Measurements from ENCODE around the gene MNX1. TPM values are rescaled to one million over a fixed set of nuclear protein-coding genes. Genes with fewer than 3 reads are reported as not detected.

Gene MNX1
- total and polyA plus RNA-seq, 2 donors: 0.07 to 0.09 TPM

- Histone ChIP-seq H3K9me3 (ENCODE audit: control insufficient read depth in 2 of 2, insufficient read depth in 1 of 2, low read length in 1 of 2) (no peaks in the 10 kb centered on the region), H3K27me3 (ENCODE audit: control insufficient read depth in 2 of 2, insufficient read depth in 1 of 2, low read length in 1 of 2) (peaks cover 0 to 8% of the 10 kb centered on the region in 2 donors), H3K36me3 (ENCODE audit: control insufficient read depth in 2 of 2, insufficient read depth in 2 of 2, low read length in 1 of 2) (no peaks in the 10 kb centered on the region), H3K27ac (ENCODE audit: low read depth in 1 of 2, low read length in 1 of 2) (no peak overlapping the region), H3K4me3 (ENCODE audit: low read length in 2 of 2) (no peak overlapping the region), H3K4me1 (ENCODE audit: control insufficient read depth in 2 of 2, insufficient read depth in 2 of 2, low read length in 2 of 2) (no peaks in the 10 kb centered on the region)
- DNase-seq (ENCODE audit: low read depth in 6 of 9, low spot score in 9 of 9): no peak
- 94% methylated on average over 6 of the region's 6 CpGs for WGBS
These were observed 36.7 kb upstream of the MNX1 start for GRCh38 chr7:157047148-157047547.

- Histone ChIP-seq H3K36me3 (ENCODE audit: control insufficient read depth in 2 of 2, insufficient read depth in 2 of 2, low read length in 1 of 2) (no peaks in the 10 kb centered on the region), H3K4me3 (ENCODE audit: low read length in 2 of 2) (no peak overlapping the region), H3K27ac (ENCODE audit: low read depth in 1 of 2, low read length in 1 of 2) (no peak overlapping the region), H3K4me1 (ENCODE audit: control insufficient read depth in 2 of 2, insufficient read depth in 2 of 2, low read length in 2 of 2) (no peaks in the 10 kb centered on the region), H3K9me3 (ENCODE audit: control insufficient read depth in 2 of 2, insufficient read depth in 1 of 2, low read length in 1 of 2) (no peaks in the 10 kb centered on the region), H3K27me3 (ENCODE audit: control insufficient read depth in 2 of 2, insufficient read depth in 1 of 2, low read length in 1 of 2) (peaks cover 0 to 11% of the 10 kb centered on the region in 2 donors)
- 91% methylated on average over 1 of the region's 1 CpG for WGBS
- no peak for DNase-seq (ENCODE audit: low read depth in 6 of 9, low spot score in 9 of 9)
These were observed 36.2 kb upstream of the MNX1 start for GRCh38 chr7:157046681-157047080.

- H3K4me1 ChIP-seq (ENCODE audit: control insufficient read depth in 2 of 2, insufficient read depth in 2 of 2, low read length in 2 of 2): no peaks in the 10 kb centered on the region
- no peak overlapping the region for H3K4me3 ChIP-seq (ENCODE audit: low read length in 2 of 2)
- no peaks in the 10 kb centered on the region for H3K36me3 ChIP-seq (ENCODE audit: control insufficient read depth in 2 of 2, insufficient read depth in 2 of 2, low read length in 1 of 2)
- no peak overlapping the region for H3K27ac ChIP-seq (ENCODE audit: low read depth in 1 of 2, low read length in 1 of 2)
- no peak for DNase-seq (ENCODE audit: low read depth in 6 of 9, low spot score in 9 of 9)
- 89% methylated on average over 30 of the region's 30 CpGs for WGBS
- H3K27me3 ChIP-seq (ENCODE audit: control insufficient read depth in 2 of 2, insufficient read depth in 1 of 2, low read length in 1 of 2): peaks cover 0 to 18% of the 10 kb centered on the region in 2 donors
- no peaks in the 10 kb centered on the region for H3K9me3 ChIP-seq (ENCODE audit: control insufficient read depth in 2 of 2, insufficient read depth in 1 of 2, low read length in 1 of 2)
These were observed 34.6 kb upstream of the MNX1 start for GRCh38 chr7:157044943-157045660.

- Histone ChIP-seq H3K9me3 (ENCODE audit: control insufficient read depth in 2 of 2, insufficient read depth in 1 of 2, low read length in 1 of 2) (no peaks in the 10 kb centered on the region), H3K4me1 (ENCODE audit: control insufficient read depth in 2 of 2, insufficient read depth in 2 of 2, low read length in 2 of 2) (no peaks in the 10 kb centered on the region), H3K36me3 (ENCODE audit: control insufficient read depth in 2 of 2, insufficient read depth in 2 of 2, low read length in 1 of 2) (no peaks in the 10 kb centered on the region), H3K27ac (ENCODE audit: low read depth in 1 of 2, low read length in 1 of 2) (no peak overlapping the region), H3K27me3 (ENCODE audit: control insufficient read depth in 2 of 2, insufficient read depth in 1 of 2, low read length in 1 of 2) (peaks cover 0 to 21% of the 10 kb centered on the region in 2 donors), H3K4me3 (ENCODE audit: low read length in 2 of 2) (no peak overlapping the region)
- WGBS: 92% methylated on average over 17 of the region's 17 CpGs
- no peak for DNase-seq (ENCODE audit: low read depth in 6 of 9, low spot score in 9 of 9)
These were observed 33.8 kb upstream of the MNX1 start for GRCh38 chr7:157044147-157044687.

- 87% methylated on average over 12 of the region's 12 CpGs for WGBS
- peaks cover 0 to 21% of the 10 kb centered on the region in 2 donors for H3K27me3 ChIP-seq (ENCODE audit: control insufficient read depth in 2 of 2, insufficient read depth in 1 of 2, low read length in 1 of 2)
- no peak overlapping the region for H3K27ac ChIP-seq (ENCODE audit: low read depth in 1 of 2, low read length in 1 of 2)
- no peak for DNase-seq (ENCODE audit: low read depth in 6 of 9, low spot score in 9 of 9)
- H3K36me3 ChIP-seq (ENCODE audit: control insufficient read depth in 2 of 2, insufficient read depth in 2 of 2, low read length in 1 of 2): no peaks in the 10 kb centered on the region
- no peak overlapping the region for H3K4me3 ChIP-seq (ENCODE audit: low read length in 2 of 2)
- H3K9me3 ChIP-seq (ENCODE audit: control insufficient read depth in 2 of 2, insufficient read depth in 1 of 2, low read length in 1 of 2): no peaks in the 10 kb centered on the region
- H3K4me1 ChIP-seq (ENCODE audit: control insufficient read depth in 2 of 2, insufficient read depth in 2 of 2, low read length in 2 of 2): no peaks in the 10 kb centered on the region
These were observed 33.3 kb upstream of the MNX1 start for GRCh38 chr7:157043745-157044144.

- Histone ChIP-seq H3K36me3 (ENCODE audit: control insufficient read depth in 2 of 2, insufficient read depth in 2 of 2, low read length in 1 of 2) (no peaks in the 10 kb centered on the region), H3K27me3 (ENCODE audit: control insufficient read depth in 2 of 2, insufficient read depth in 1 of 2, low read length in 1 of 2) (peaks cover 0 to 21% of the 10 kb centered on the region in 2 donors), H3K4me1 (ENCODE audit: control insufficient read depth in 2 of 2, insufficient read depth in 2 of 2, low read length in 2 of 2) (no peaks in the 10 kb centered on the region), H3K4me3 (ENCODE audit: low read length in 2 of 2) (no peak overlapping the region), H3K9me3 (ENCODE audit: control insufficient read depth in 2 of 2, insufficient read depth in 1 of 2, low read length in 1 of 2) (no peaks in the 10 kb centered on the region), H3K27ac (ENCODE audit: low read depth in 1 of 2, low read length in 1 of 2) (no peak overlapping the region)
- DNase-seq (ENCODE audit: low read depth in 6 of 9, low spot score in 9 of 9): no peak
- WGBS: 88% methylated on average over 20 of the region's 20 CpGs
These were observed 31.2 kb upstream of the MNX1 start for GRCh38 chr7:157041514-157042277.

- WGBS: 63% methylated on average over 13 of the region's 13 CpGs
- Histone ChIP-seq H3K4me3 (ENCODE audit: low read length in 2 of 2) (no peak overlapping the region), H3K27ac (ENCODE audit: low read depth in 1 of 2, low read length in 1 of 2) (no peak overlapping the region), H3K27me3 (ENCODE audit: control insufficient read depth in 2 of 2, insufficient read depth in 1 of 2, low read length in 1 of 2) (peaks cover 0 to 21% of the 10 kb centered on the region in 2 donors), H3K4me1 (ENCODE audit: control insufficient read depth in 2 of 2, insufficient read depth in 2 of 2, low read length in 2 of 2) (no peaks in the 10 kb centered on the region), H3K9me3 (ENCODE audit: control insufficient read depth in 2 of 2, insufficient read depth in 1 of 2, low read length in 1 of 2) (no peaks in the 10 kb centered on the region), H3K36me3 (ENCODE audit: control insufficient read depth in 2 of 2, insufficient read depth in 2 of 2, low read length in 1 of 2) (no peaks in the 10 kb centered on the region)
- DNase-seq (ENCODE audit: low read depth in 6 of 9, low spot score in 9 of 9): no peak
These were observed 30.5 kb upstream of the MNX1 start for GRCh38 chr7:157041004-157041403.

GRCh38 chr7:157037635-157038034 is 27.2 kb upstream of the MNX1 start:
- Histone ChIP-seq H3K36me3 (ENCODE audit: control insufficient read depth in 2 of 2, insufficient read depth in 2 of 2, low read length in 1 of 2) (no peaks in the 10 kb centered on the region), H3K27ac (ENCODE audit: low read depth in 1 of 2, low read length in 1 of 2) (no peak overlapping the region), H3K4me3 (ENCODE audit: low read length in 2 of 2) (no peak overlapping the region), H3K9me3 (ENCODE audit: control insufficient read depth in 2 of 2, insufficient read depth in 1 of 2, low read length in 1 of 2) (no peaks in the 10 kb centered on the region), H3K4me1 (ENCODE audit: control insufficient read depth in 2 of 2, insufficient read depth in 2 of 2, low read length in 2 of 2) (no peaks in the 10 kb centered on the region), H3K27me3 (ENCODE audit: control insufficient read depth in 2 of 2, insufficient read depth in 1 of 2, low read length in 1 of 2) (peaks cover 3 to 29% of the 10 kb centered on the region in 2 donors)
- no peak for DNase-seq (ENCODE audit: low read depth in 6 of 9, low spot score in 9 of 9)
- WGBS: 68% methylated on average over 9 of the region's 9 CpGs

- Histone ChIP-seq H3K4me3 (ENCODE audit: low read length in 2 of 2) (no peak overlapping the region), H3K36me3 (ENCODE audit: control insufficient read depth in 2 of 2, insufficient read depth in 2 of 2, low read length in 1 of 2) (no peaks in the 10 kb centered on the region), H3K27ac (ENCODE audit: low read depth in 1 of 2, low read length in 1 of 2) (no peak overlapping the region), H3K27me3 (ENCODE audit: control insufficient read depth in 2 of 2, insufficient read depth in 1 of 2, low read length in 1 of 2) (peaks cover 3 to 31% of the 10 kb centered on the region in 2 donors), H3K9me3 (ENCODE audit: control insufficient read depth in 2 of 2, insufficient read depth in 1 of 2, low read length in 1 of 2) (no peaks in the 10 kb centered on the region), H3K4me1 (ENCODE audit: control insufficient read depth in 2 of 2, insufficient read depth in 2 of 2, low read length in 2 of 2) (no peaks in the 10 kb centered on the region)
- 96% methylated on average over 4 of the region's 4 CpGs for WGBS
- DNase-seq (ENCODE audit: low read depth in 6 of 9, low spot score in 9 of 9): no peak
These were observed 26.6 kb upstream of the MNX1 start for GRCh38 chr7:157037028-157037427.

Data from thymus (tissue), 11 donors.